GM19467 (cell line): ENCODE data around the gene TNFRSF13B.

Source experiments
- ATAC-seq: cut with Tn5 transposase; IDR thresholded peaks from one replicate; pipeline ENCODE4 v1.9.1; 2021; ENCODE audit warnings: mild to moderate bottlenecking, moderate library complexity; ENCODE audit not compliant: unreplicated experiment

TNFRSF13B gene

GRCh38 chr17:16940116-16940881, 31.6 kb downstream of the TNFRSF13B start:
- no peak for ATAC-seq

- no peak for ATAC-seq
Observed at GRCh38 chr17:16939606-16940115, 32.3 kb downstream of the TNFRSF13B start.

- no peak for ATAC-seq
Observed at GRCh38 chr17:16939208-16939576, 32.7 kb downstream of the TNFRSF13B start.

- no peak for ATAC-seq
Observed at GRCh38 chr17:16938496-16939207, 33.3 kb downstream of the TNFRSF13B start.

GRCh38 chr17:16938031-16938430, 33.9 kb downstream of the TNFRSF13B start:
- ATAC-seq: no peak

GRCh38 chr17:16937431-16937830, 34.5 kb downstream of the TNFRSF13B start:
- ATAC-seq: no peak

GRCh38 chr17:16936536-16937310, 35.2 kb downstream of the TNFRSF13B start:
- ATAC-seq: no peak

- ATAC-seq: no peak
Observed at GRCh38 chr17:16935786-16936185, 36.1 kb downstream of the TNFRSF13B start.

GRCh38 chr17:16935241-16935663, 36.7 kb downstream of the TNFRSF13B start:
- ATAC-seq: no peak

- ATAC-seq: no peak
Observed at GRCh38 chr17:16934836-16935235, 37.1 kb downstream of the TNFRSF13B start.

GRCh38 chr17:16934133-16934795, 37.7 kb downstream of the TNFRSF13B start:
- no peak for ATAC-seq

- ATAC-seq: no peak
Observed at GRCh38 chr17:16933317-16934132, 38.4 kb downstream of the TNFRSF13B start.

- no peak for ATAC-seq
Observed at GRCh38 chr17:16932611-16933010, 39.3 kb downstream of the TNFRSF13B start.

- no peak for ATAC-seq
Observed at GRCh38 chr17:16932156-16932555, 39.8 kb downstream of the TNFRSF13B start.

GRCh38 chr17:16931318-16932060, 40.4 kb downstream of the TNFRSF13B start:
- no peak for ATAC-seq

- no peak for ATAC-seq
Observed at GRCh38 chr17:16930571-16931317, 41.2 kb downstream of the TNFRSF13B start.

GRCh38 chr17:16929757-16930520, 42.0 kb downstream of the TNFRSF13B start:
- no peak for ATAC-seq
